MV-4-11 (cell line): ENCODE measurements around the gene OGDH.

Source experiments
- DNase-seq: peaks from one replicate; lab custom pipeline; 2025; lab: John Stamatoyannopoulos, UW

OGDH gene

DNA sequence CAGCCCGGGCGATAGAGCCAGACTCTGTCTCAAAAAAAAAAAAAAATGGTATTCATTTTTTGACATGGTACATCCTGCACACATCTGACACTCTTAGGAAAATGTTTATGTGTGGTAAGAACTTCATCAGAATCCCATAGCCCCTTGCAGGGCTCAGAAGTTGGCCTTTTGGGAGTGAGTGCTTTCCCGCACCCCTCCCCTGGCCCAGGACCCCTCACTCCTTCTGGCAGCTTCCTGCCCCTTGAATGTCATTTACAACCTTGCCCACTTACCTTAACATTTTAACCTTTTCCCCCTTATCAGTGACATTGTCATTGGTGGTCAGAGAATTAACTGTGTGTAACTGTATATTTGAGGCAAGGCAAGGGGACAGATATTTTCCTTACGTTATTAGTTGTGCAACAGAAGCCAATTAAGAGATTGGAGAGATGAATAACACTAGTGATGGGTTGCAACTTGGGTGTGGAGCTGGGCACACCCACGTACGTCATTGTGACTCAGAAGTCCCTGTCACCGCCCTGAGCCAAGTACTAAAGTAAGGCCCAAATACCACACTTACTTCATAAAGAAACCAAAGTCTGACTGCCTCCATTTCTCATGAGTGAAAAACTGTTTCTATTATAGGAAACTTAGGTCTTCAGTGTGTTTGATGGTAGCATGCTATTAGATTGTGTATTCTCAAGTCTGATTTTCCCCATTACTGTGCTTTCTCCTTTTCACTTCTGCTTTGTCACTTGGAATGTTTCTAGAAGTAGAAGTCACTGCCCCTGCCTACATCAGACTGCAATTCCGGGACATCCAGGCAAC is 31.6 kb downstream of the OGDH start:
- peak; percentile 82 for DNase-seq

GRCh38 chr7:44638611-44639557 is 32.5 kb downstream of the OGDH start:
- peak; percentile 85 for DNase-seq

DNA sequence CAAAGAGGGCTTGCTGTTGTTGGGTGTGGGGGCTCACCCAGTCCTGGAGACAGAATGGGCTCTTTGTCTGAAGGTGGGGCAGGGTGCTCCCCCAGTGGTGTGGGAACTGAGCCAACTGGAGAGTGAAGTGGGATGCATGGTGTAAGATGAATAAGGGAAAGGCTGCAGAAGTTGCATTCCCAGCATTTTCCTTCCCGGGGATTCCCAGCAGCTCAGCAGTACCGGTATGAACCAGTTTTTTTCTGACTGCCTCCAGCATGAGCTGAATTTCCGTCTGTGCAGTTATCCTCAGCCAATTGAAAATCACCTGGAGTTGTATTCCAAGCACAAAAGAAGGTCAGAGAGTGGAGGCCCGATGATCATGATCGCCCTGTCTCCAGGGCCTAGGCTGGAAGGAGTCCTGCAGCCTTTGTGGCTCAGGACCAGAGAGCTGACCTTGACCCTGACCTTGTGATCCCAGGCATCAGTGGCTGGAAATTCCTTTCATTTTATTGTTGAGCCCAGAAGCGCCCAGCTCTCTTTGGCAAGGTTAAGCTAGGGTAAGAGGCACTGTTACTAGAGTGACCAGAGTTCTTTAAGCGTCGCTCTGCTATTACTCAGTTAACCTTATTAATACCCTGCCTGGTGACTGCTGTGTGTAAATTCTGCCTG is 33.4 kb downstream of the OGDH start:
- no peak for DNase-seq

- DNase-seq, result no peak
Measured at GRCh38 chr7:44643206-44643605, 36.8 kb downstream of the OGDH start.

- DNase-seq, result no peak
Measured at GRCh38 chr7:44645254-44645653, 38.8 kb downstream of the OGDH start.

DNA sequence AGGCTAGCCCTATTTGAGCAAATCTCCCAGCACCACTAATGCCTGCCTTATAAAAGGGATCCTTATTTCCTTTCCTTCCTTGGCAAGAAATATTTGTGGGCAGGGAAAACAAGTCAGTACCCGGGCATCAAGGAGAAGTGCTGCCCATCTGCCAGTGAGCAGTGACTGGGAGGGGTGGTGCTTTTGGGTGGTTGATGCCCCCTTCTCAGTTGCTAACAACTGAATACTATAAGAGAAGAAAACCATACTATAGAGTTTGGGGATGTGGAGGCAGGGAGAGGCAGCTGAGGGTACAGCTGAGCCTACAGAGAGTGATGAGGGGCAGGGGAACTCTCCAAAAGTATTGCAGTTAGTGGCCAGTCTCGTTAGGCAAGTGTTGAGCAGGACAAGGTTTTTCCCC is 39.3 kb downstream of the OGDH start:
- DNase-seq, result no peak

- DNase-seq, result peak; percentile 30
Measured at GRCh38 chr7:44646176-44646920, 39.9 kb downstream of the OGDH start.

DNA sequence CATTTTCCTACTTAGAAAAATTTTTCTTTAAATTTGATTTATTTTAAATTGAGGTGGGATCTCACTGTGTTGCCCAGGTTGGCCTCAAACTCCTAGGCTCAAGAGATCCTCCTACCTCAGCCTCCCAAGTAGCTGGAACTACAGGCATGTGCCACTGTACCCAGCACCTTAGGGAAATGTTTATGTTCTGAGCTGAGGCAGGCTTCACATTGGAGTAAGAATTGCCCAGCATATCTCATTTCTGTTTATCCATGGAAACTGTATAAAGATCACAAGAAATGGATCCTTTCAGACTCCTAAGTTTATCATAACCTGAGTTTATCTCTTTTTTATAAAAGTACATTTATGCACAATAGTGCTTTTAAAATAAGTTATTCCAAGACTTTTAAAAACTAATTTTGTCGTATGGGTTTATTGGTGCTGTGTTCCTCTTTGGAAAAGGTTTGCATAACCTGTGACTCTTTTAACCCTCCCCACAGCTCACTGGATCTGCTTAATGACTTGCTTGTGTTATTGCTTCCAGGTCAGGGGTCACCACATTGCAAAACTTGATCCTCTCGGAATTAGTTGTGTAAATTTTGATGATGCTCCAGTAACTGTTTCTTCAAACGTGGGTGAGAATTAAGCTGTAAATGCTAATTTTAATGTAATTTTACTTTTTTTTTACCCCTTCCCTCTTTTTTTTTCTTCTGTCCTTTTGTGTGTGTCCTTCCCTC is 40.7 kb downstream of the OGDH start:
- DNase-seq, result no peak

- DNase-seq, result no peak
Measured at GRCh38 chr7:44647981-44648714, 41.7 kb downstream of the OGDH start.

- no peak for DNase-seq
Measured at GRCh38 chr7:44650242-44650641, 43.8 kb downstream of the OGDH start.

DNA sequence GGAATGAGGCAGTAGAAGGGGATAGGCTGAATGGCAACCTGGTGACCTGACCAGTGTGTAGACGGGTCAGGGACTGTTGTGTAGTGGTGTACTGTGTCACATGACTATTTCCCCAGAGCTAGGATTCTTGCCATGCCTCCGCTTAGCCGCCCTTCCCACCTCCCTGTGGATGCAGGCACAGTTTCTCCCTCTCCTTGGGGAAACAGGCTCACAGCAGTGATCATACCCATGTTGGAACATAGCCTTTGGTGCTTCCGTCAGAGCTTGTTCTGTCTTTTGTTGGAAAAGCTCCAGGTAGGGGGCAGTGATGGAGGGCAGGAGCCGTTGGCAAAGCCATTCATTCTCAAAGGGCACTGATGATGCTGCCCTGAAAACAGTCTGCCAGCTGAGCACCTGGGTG is 44.3 kb downstream of the OGDH start:
- DNase-seq, result no peak

- no peak for DNase-seq
Measured at GRCh38 chr7:44652535-44652934, 46.1 kb downstream of the OGDH start.

DNA sequence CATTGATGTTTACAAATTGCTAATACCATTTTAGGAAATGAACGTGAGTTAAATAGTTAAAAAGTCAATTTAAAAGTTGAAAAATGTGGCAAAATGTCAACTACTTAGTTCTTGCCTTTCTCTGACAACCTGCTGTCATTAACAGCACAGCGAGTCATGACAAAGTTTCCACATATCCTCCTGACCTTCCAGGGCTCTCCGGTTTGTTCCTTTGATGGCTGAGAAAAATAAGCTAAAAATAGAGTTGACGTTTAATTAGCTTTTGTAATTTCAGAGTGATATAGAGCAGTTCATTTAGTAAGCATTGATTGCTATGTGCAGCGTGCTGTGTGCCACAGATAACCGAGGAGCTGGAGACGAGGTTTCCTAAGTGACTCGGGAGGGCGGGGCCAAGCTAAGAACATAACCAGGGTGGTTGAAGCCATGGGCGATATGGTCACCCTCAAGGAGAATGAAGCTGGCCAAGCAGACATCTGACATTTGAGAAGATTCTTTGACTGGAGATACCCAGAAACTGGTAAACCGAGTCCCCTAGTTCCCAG is 47.9 kb downstream of the OGDH start:
- no peak for DNase-seq

- no peak for DNase-seq
Measured at GRCh38 chr7:44655341-44655740, 48.9 kb downstream of the OGDH start.

GRCh38 chr7:44658979-44659378 is 52.6 kb downstream of the OGDH start:
- DNase-seq, result no peak

DNA sequence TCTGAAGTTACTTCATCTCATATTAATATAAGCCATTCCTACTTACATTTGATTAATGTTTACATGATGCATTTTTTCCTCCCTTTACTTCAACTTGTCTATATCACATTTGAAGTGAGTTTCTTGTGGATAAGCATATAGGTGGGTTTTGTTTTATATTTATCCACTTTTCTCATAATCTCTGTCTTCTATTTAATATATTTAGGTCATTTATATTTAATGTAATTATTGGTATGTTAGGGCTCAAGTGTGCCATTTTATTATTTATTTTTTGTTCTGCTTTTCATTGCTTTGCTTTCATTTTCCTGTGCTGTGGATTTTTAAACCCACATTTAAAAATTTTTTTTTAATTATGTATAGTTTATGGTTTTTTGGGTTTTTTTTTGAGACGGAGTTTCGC is 54.8 kb downstream of the OGDH start:
- no peak for DNase-seq

- DNase-seq, result no peak
Measured at GRCh38 chr7:44664780-44665461, 58.5 kb downstream of the OGDH start.

DNA sequence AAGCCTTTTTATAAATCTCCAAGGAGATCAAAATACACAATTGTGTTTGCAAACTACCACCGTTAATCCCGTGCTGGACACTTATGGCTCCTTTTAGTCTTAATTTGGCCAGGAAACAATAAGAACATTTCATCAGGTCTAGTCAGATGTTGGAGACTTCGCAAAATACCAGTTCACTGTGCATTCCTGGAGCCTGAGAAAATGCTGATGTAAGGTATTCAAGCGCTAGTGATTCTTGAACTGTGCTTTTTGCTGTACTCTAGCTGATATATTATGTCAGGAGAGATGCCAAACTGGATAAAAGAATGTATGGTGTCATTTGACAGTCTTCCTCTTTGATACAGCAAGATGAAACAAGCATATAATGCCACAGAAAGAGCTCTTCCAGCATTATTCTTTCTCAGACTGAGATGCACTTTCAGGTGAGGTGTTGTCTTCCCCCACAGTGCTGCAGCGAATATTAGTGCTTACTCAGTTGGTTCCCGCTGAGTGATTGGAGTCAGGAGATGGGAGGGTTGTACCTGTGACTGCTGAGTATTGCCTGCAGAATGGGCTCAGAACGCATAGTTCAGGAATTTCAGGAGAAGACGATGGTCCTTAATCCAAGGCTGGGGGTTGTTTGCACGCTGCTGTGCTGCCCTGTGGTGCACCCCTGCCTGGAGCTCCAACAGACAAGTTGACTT is 59.2 kb downstream of the OGDH start:
- no peak for DNase-seq

GRCh38 chr7:44666566-44666965 is 60.1 kb downstream of the OGDH start:
- DNase-seq, result no peak
